ENCODE results near the gene PTP4A1.

GRCh38 chr6:63560801-63561287 is 11.4 kb upstream of the PTP4A1 start:
- no peak for TF ChIP-seq CTCF (IDR thresholded peaks at IDR 0.05; ENCODE audit: low read depth, low read length, poor library complexity, severe bottlenecking)
- no peak for TF ChIP-seq EZH2phosphoT487 (IDR thresholded peaks at IDR 0.05; ENCODE audit: borderline replicate concordance, low read length)
